CD4-positive, alpha-beta T cell (primary cell): ENCODE data around the gene BPIFA1. TPM values are rescaled to one million over a fixed set of nuclear protein-coding genes. Genes with fewer than 3 reads are reported as not detected.
A peak's percentile ranks its signal among the peaks of the same experiment; 100 is the strongest.

ENCODE experiments used
- ATAC-seq: fragments of 200-7000 bp; cut with Tn5 transposase; one replicate; pipeline ENCODE4 v1.10.0; 2022; ENCODE audit warnings: mild to moderate bottlenecking; ENCODE audit not compliant: poor library complexity
- CTCF ChIA-PET: fragments of 350-600 bp; sonication (Branson Sonifier 250); formaldehyde crosslinking; loops from one replicate; lab custom pipeline; 2021; ENCODE audit warnings: antibody characterized with exemption, inconsistent platforms; lab: Charles Lee
- POLR2A ChIA-PET: fragments of 350-600 bp; sonication (Branson Sonifier 250); formaldehyde crosslinking; loops from one replicate; lab custom pipeline; 2021; ENCODE audit warnings: antibody characterized with exemption, inconsistent platforms; lab: Charles Lee
- DNase-seq, 14 experiments: peaks; one replicate each; pipeline ENCODE4 v3.0.0-alpha.2; 2013 to 2020; ENCODE audit warnings: mixed read lengths in 2 of 14
- H3K27ac ChIP-seq, 2 donors: one replicate each; pipeline versions ENCODE4 v1.5.1 to v1.7.0; 2013; ENCODE audit warnings: low read length in 2 of 2, low read depth in 1 of 2, mild to moderate bottlenecking in 1 of 2
- H3K27me3 ChIP-seq, 2 experiments: 1 replicate in 1 of 2; 2 replicates in 1 of 2; pipeline versions ENCODE4 v1.6.1 to v1.7.0; 2013; ENCODE audit warnings: low read length in 2 of 2, control low read depth in 1 of 2, mild to moderate bottlenecking in 1 of 2, moderate library complexity in 1 of 2; ENCODE audit not compliant: insufficient read depth in 2 of 2, control insufficient read depth in 1 of 2
- H3K36me3 ChIP-seq: one replicate; pipeline ENCODE4 v1.6.1; 2013; ENCODE audit warnings: low read length, control low read depth; ENCODE audit not compliant: insufficient read depth
- H3K4me1 ChIP-seq: one replicate; pipeline ENCODE4 v1.6.1; 2013; ENCODE audit warnings: low read length, control low read depth; ENCODE audit not compliant: insufficient read depth
- H3K4me3 ChIP-seq: one replicate; pipeline ENCODE4 v1.5.1; 2013; ENCODE audit warnings: mild to moderate bottlenecking, low read length, moderate library complexity
- H3K9me3 ChIP-seq, 2 experiments: 1 replicate in 1 of 2; 2 replicates in 1 of 2; pipeline versions ENCODE4 v1.6.1 to v1.7.0; 2013; ENCODE audit warnings: low read length in 2 of 2, mild to moderate bottlenecking in 2 of 2, control low read depth in 1 of 2, moderate library complexity in 1 of 2; ENCODE audit not compliant: control insufficient read depth in 1 of 2, insufficient read depth in 1 of 2
- H3K27ac Mint-ChIP-seq: one replicate; pipeline ENCODE4 v1.8.0; 2020; ENCODE audit warnings: mixed read lengths
- H3K27me3 Mint-ChIP-seq: one replicate; pipeline ENCODE4 v1.8.0; 2021; ENCODE audit warnings: mixed read lengths
- H3K36me3 Mint-ChIP-seq: one replicate; pipeline ENCODE4 v1.8.0; 2021; ENCODE audit warnings: low read depth, mixed read lengths
- H3K4me1 Mint-ChIP-seq: one replicate; pipeline ENCODE4 v1.8.0; 2021; ENCODE audit warnings: low read depth, mixed read lengths
- H3K4me3 Mint-ChIP-seq: one replicate; pipeline ENCODE4 v1.8.0; 2020; ENCODE audit warnings: mild to moderate bottlenecking, mixed read lengths
- H3K9me3 Mint-ChIP-seq: one replicate; pipeline ENCODE4 v1.8.0; 2020; ENCODE audit warnings: mixed read lengths
- intact Hi-C, 2 experiments: fragments of 100-400 bp; cut with DNase I in 1 of 2; cut with micrococcal nuclease in 1 of 2; formaldehyde crosslinking; loops; one replicate each; pipeline versions ENCODE4 v1.15.1 to v1.9.0; 2023 to 2025; cut with DNase I, micrococcal nuclease
- total RNA-seq, 174 experiments: library from RNA in 2 of 174; stranded (reverse) in 2 of 174; gene quantifications; one replicate each; pipeline ENCODE4 v1.2.3 and lab custom pipeline; 2021 to 2026
- TF ChIP-seq, protein P1 (sequence below): fragments of 200-600 bp; IDR thresholded peaks from one replicate; pipeline ENCODE4 v1.8.0; 2022; ENCODE audit warnings: antibody characterized with exemption, mild to moderate bottlenecking

BPIFA1 gene
- total RNA-seq, 2 experiments from 2014 or later, result not detected

DNA sequence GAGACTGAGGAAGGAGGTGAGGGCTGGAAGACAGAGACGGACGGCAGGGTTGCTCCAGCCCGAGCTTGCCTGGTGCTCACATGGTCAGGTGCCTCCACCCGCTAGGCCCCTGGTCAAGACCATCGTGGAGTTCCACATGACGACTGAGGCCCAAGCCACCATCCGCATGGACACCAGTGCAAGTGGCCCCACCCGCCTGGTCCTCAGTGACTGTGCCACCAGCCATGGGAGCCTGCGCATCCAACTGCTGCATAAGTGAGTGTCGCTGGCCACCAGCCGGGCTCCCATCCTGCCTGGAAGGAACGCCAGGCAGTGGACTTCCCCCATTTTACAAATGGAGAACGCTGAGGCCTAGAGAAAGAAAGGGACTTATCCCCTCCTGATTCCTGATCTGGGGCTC lies 55.1 kb downstream of the BPIFA1 start:
- no peak overlapping the region for H3K27ac ChIP-seq
- no peaks in the 10 kb centered on the region for H3K9me3 ChIP-seq
- ChIA-PET CTCF (interaction anchor here (2.7 kb wide), 1 partner anchor 389 kb away, joined by 12 read pairs; no protein-coding TSS in a partner anchor), POLR2A (no interaction called here)
- H3K4me1 Mint-ChIP-seq, result no peaks in the 10 kb centered on the region
- H3K27ac Mint-ChIP-seq, result no peak overlapping the region
- peaks cover 10% of the 10 kb centered on the region for H3K27me3 Mint-ChIP-seq
- ATAC-seq, result no peak
- H3K36me3 Mint-ChIP-seq, result no peaks in the 10 kb centered on the region
- intact Hi-C loops, result loop anchor here (2.0 to 10.0 kb wide), 4 partner anchors 196 to 616 kb away; partner anchors contain the start of gene C20orf203 (in 1 of the 2)
- TF ChIP-seq, protein P1, sequence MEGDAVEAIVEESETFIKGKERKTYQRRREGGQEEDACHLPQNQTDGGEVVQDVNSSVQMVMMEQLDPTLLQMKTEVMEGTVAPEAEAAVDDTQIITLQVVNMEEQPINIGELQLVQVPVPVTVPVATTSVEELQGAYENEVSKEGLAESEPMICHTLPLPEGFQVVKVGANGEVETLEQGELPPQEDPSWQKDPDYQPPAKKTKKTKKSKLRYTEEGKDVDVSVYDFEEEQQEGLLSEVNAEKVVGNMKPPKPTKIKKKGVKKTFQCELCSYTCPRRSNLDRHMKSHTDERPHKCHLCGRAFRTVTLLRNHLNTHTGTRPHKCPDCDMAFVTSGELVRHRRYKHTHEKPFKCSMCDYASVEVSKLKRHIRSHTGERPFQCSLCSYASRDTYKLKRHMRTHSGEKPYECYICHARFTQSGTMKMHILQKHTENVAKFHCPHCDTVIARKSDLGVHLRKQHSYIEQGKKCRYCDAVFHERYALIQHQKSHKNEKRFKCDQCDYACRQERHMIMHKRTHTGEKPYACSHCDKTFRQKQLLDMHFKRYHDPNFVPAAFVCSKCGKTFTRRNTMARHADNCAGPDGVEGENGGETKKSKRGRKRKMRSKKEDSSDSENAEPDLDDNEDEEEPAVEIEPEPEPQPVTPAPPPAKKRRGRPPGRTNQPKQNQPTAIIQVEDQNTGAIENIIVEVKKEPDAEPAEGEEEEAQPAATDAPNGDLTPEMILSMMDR, result no peak
- no peak for DNase-seq
- no peaks in the 10 kb centered on the region for H3K4me1 ChIP-seq
- no peak overlapping the region for H3K4me3 ChIP-seq
- H3K4me3 Mint-ChIP-seq, result no peak overlapping the region
- no peaks in the 10 kb centered on the region for H3K36me3 ChIP-seq
- no peaks in the 10 kb centered on the region for H3K9me3 Mint-ChIP-seq
- H3K27me3 ChIP-seq, result no peaks in the 10 kb centered on the region

DNA sequence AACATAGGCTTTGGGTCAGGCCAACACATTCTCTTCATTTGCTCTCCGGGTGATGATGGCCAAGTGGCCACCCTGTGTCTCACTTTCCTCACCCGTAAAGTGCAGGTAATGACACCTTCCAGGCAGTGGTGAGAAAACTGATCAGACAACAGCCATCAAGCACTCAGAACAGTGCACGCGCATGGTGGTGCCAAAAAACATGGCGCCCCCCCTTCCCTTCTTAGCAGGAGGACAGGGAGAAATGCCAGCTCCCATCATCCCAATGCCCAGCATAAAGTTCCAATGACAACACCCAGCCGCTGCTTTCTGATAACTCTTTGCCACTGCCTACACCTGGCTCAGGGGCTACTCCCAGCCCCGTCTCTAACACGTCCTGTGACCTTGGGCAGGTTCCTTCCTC lies 55.6 kb downstream of the BPIFA1 start:
- H3K36me3 ChIP-seq, result no peaks in the 10 kb centered on the region
- ATAC-seq (no peak), DNase-seq (no peak)
- no peaks in the 10 kb centered on the region for H3K4me1 Mint-ChIP-seq
- peaks cover 10% of the 10 kb centered on the region for H3K27me3 Mint-ChIP-seq
- H3K4me1 ChIP-seq, result no peaks in the 10 kb centered on the region
- CTCF ChIA-PET, result interaction anchor here (1.0 to 2.7 kb wide), 3 partner anchors 63 to 501 kb away, joined by 3 to 12 read pairs (median 3); no protein-coding TSS in a partner anchor
- H3K9me3 Mint-ChIP-seq, result no peaks in the 10 kb centered on the region
- H3K4me3 ChIP-seq, result no peak overlapping the region
- no peaks in the 10 kb centered on the region for H3K27me3 ChIP-seq
- H3K36me3 Mint-ChIP-seq, result no peaks in the 10 kb centered on the region
- POLR2A ChIA-PET, result interaction anchor here (0.5 to 1.3 kb wide), 2 partner anchors 10 to 757 kb away, joined by 3 to 4 read pairs; no protein-coding TSS in a partner anchor
- intact Hi-C loops, result loop anchor here (2.0 to 10.0 kb wide), 4 partner anchors 197 to 617 kb away; partner anchors contain the start of gene C20orf203 (in 1 of the 2)
- TF ChIP-seq, protein P1, result no peak
- H3K4me3 Mint-ChIP-seq, result no peak overlapping the region
- no peak overlapping the region for H3K27ac ChIP-seq
- no peaks in the 10 kb centered on the region for H3K9me3 ChIP-seq
- no peak overlapping the region for H3K27ac Mint-ChIP-seq

DNA sequence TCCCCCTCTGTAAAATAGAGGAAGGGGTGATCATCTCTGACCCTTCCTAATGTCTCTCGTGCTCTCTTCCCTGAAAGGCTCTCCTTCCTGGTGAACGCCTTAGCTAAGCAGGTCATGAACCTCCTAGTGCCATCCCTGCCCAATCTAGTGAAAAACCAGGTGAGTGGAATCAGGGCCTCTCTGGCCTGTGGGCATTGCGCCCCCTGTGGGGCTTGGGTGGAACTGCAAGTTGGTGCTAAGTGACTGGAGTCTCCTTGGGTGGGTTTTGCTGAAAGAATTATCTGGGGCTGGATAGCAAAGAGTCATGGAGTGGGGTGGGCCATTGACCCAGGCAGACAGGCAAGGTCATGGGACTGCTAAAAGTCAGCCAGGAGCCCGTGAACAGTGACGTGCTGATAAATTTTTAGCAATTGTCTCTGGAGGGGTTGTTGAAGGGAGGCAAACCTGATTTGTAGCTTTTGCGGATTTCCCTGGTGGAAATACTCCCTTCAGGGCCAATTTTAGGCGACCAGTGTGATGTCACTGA lies 56.1 kb downstream of the BPIFA1 start:
- Histone ChIP-seq H3K4me1 (no peaks in the 10 kb centered on the region), H3K27ac (no peak overlapping the region), H3K36me3 (no peaks in the 10 kb centered on the region), H3K9me3 (no peaks in the 10 kb centered on the region), H3K4me3 (no peak overlapping the region), H3K27me3 (no peaks in the 10 kb centered on the region)
- no peaks in the 10 kb centered on the region for H3K36me3 Mint-ChIP-seq
- H3K27me3 Mint-ChIP-seq, result peaks cover 10% of the 10 kb centered on the region
- H3K4me1 Mint-ChIP-seq, result no peaks in the 10 kb centered on the region
- no peak overlapping the region for H3K4me3 Mint-ChIP-seq
- DNase-seq (peak; percentile 51 to 79 (median 60)), ATAC-seq (peak; percentile 67)
- POLR2A ChIA-PET, result interaction anchor here (0.5 to 1.3 kb wide), 2 partner anchors 10 to 758 kb away, joined by 3 to 4 read pairs; no protein-coding TSS in a partner anchor
- intact Hi-C loops, result loop anchor here (1.0 to 10.0 kb wide), 6 partner anchors 197 to 617 kb away; partner anchors contain the start of gene C20orf203 (in 1 of the 2)
- TF ChIP-seq, protein P1, result peak; percentile 98
- no peak overlapping the region for H3K27ac Mint-ChIP-seq
- CTCF ChIA-PET, result interaction anchor here (0.8 to 2.7 kb wide), 4 partner anchors 22 to 502 kb away, joined by 3 to 12 read pairs (median 3); no protein-coding TSS in a partner anchor
- no peaks in the 10 kb centered on the region for H3K9me3 Mint-ChIP-seq

Other genes with a start within 250 kb of the BPIFA1 start
- not detected for gene SUN5, start 231.6 kb upstream of the BPIFA1 start, total RNA-seq
- not detected for gene BPIFB2, start 228.3 kb upstream of the BPIFA1 start, total RNA-seq
- not detected for gene BPIFB6, start 204.3 kb upstream of the BPIFA1 start, total RNA-seq
- gene BPIFB3, start 182.1 kb upstream of the BPIFA1 start, total RNA-seq, result not detected
- gene BPIFB4, start 156.4 kb upstream of the BPIFA1 start, total RNA-seq, result not detected
- not detected for gene BPIFA2, start 67.8 kb upstream of the BPIFA1 start, total RNA-seq
- gene BPIFA3, start 18.6 kb upstream of the BPIFA1 start, total RNA-seq, result not detected
- not detected for gene BPIFB1, start 47.2 kb downstream of the BPIFA1 start, total RNA-seq
- 10 to 100 TPM; 59.7 to 63.0 TPM for gene CDK5RAP1, start 165.5 kb downstream of the BPIFA1 start, total RNA-seq
- 1 to 10 TPM; 5.0 to 5.2 TPM for gene SNTA1, start 207.8 kb downstream of the BPIFA1 start, total RNA-seq